Astrocyte (in vitro differentiated cells and primary cell): ENCODE results near the gene ZNF470.

ENCODE experiments used
- EZH2 ChIP-seq: IDR thresholded peaks from 2 replicates; pipeline ENCODE4 v1.6.1; 2012; ENCODE audit warnings: mild to moderate bottlenecking, low read length, inconsistent platforms; ENCODE audit not compliant: insufficient read depth
- TF ChIP-seq, protein P1 (sequence below): IDR thresholded peaks from 2 replicates; pipeline ENCODE4 v1.5.1; 2011; ENCODE audit warnings: low read depth, mild to moderate bottlenecking, inconsistent platforms, low read length, moderate library complexity; ENCODE audit not compliant: insufficient read depth

DNA sequence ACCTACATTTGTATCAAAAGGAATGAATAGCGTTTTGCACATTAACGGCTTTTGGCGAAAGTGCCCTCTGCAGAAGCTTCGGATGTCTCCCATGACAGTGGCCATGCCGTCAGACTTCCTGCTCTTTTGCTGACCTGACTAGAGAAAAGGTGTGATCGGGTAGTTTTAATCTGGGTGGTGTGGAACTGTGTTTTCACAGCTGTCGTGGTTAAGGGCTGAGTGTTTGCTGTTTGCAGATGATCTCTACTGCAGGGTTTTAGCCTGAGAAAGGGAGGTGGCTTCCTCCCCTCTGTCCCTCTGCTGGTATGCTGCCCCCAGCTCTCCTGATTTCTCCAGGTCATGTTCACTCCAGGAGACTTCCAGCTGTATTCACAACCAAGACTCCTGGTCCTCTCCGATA is 50.3 kb downstream of the ZNF470 start:
- TF ChIP-seq, protein P1, sequence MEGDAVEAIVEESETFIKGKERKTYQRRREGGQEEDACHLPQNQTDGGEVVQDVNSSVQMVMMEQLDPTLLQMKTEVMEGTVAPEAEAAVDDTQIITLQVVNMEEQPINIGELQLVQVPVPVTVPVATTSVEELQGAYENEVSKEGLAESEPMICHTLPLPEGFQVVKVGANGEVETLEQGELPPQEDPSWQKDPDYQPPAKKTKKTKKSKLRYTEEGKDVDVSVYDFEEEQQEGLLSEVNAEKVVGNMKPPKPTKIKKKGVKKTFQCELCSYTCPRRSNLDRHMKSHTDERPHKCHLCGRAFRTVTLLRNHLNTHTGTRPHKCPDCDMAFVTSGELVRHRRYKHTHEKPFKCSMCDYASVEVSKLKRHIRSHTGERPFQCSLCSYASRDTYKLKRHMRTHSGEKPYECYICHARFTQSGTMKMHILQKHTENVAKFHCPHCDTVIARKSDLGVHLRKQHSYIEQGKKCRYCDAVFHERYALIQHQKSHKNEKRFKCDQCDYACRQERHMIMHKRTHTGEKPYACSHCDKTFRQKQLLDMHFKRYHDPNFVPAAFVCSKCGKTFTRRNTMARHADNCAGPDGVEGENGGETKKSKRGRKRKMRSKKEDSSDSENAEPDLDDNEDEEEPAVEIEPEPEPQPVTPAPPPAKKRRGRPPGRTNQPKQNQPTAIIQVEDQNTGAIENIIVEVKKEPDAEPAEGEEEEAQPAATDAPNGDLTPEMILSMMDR, result no peak
- no peak for TF ChIP-seq EZH2
